Astrocyte (in vitro differentiated cells and primary cell): ENCODE results near the gene RAD52. TPM values are rescaled to one million over a fixed set of nuclear protein-coding genes. Genes with fewer than 3 reads are reported as not detected.

Experiments
- DNase-seq: peaks from one replicate; pipeline ENCODE4 v3.0.0-alpha.2; 2010; ENCODE audit warnings: low read depth
- FAIRE-seq: peaks from 2 replicates; lab custom pipeline; 2011; peaks lifted over from hg19 to GRCh38; lab: Jason Lieb, UNC
- H2AFZ ChIP-seq: 2 replicates; pipeline ENCODE4 v1.6.0; 2012; ENCODE audit warnings: low read depth, low read length, inconsistent platforms
- H3K27ac ChIP-seq: 2 replicates; pipeline ENCODE4 v1.5.1; 2011; ENCODE audit warnings: low read depth, low read length, inconsistent platforms
- H3K27me3 ChIP-seq: 2 replicates; pipeline ENCODE4 v1.6.0; 2011; ENCODE audit warnings: low read length, inconsistent platforms; ENCODE audit not compliant: insufficient read depth
- H3K36me3 ChIP-seq: 2 replicates; pipeline ENCODE4 v1.5.1; 2011; ENCODE audit warnings: low read length, inconsistent platforms; ENCODE audit not compliant: insufficient read depth
- H3K4me1 ChIP-seq: 2 replicates; pipeline ENCODE4 v1.5.1; 2011; ENCODE audit warnings: low read length, inconsistent platforms; ENCODE audit not compliant: insufficient read depth
- H3K4me2 ChIP-seq: 2 replicates; pipeline ENCODE4 v1.6.0; 2012; ENCODE audit warnings: low read length, inconsistent platforms
- H3K4me3 ChIP-seq: 2 replicates; pipeline ENCODE4 v1.5.1; 2011; ENCODE audit warnings: low read depth, mild to moderate bottlenecking, low read length, inconsistent platforms; ENCODE audit not compliant: insufficient read depth
- H3K79me2 ChIP-seq: 2 replicates; pipeline ENCODE4 v1.6.0; 2012; ENCODE audit warnings: mild to moderate bottlenecking, low read length, inconsistent platforms; ENCODE audit not compliant: insufficient read depth
- H3K9ac ChIP-seq: 2 replicates; pipeline ENCODE4 v1.6.0; 2012; ENCODE audit warnings: mild to moderate bottlenecking, low read length, inconsistent platforms
- H3K9me3 ChIP-seq: 2 replicates; pipeline ENCODE4 v1.5.1; 2012; ENCODE audit warnings: low read depth, mild to moderate bottlenecking, low read length, inconsistent platforms; ENCODE audit not compliant: insufficient read depth
- H4K20me1 ChIP-seq: 2 replicates; pipeline ENCODE4 v1.6.0; 2012; ENCODE audit warnings: low read length, inconsistent platforms; ENCODE audit not compliant: insufficient read depth
- H3K27ac Mint-ChIP-seq: one replicate; pipeline ENCODE4 v1.8.0; 2021; ENCODE audit warnings: mild to moderate bottlenecking, mixed read lengths; ENCODE audit not compliant: unreplicated experiment
- H3K27me3 Mint-ChIP-seq: one replicate; pipeline ENCODE4 v1.8.0; 2021; ENCODE audit warnings: low read depth, mixed read lengths; ENCODE audit not compliant: unreplicated experiment
- H3K36me3 Mint-ChIP-seq: one replicate; pipeline ENCODE4 v1.8.0; 2021; ENCODE audit warnings: low read depth, mixed read lengths; ENCODE audit not compliant: unreplicated experiment
- H3K4me1 Mint-ChIP-seq: one replicate; pipeline ENCODE4 v1.8.0; 2021; ENCODE audit warnings: low read depth, mixed read lengths; ENCODE audit not compliant: unreplicated experiment
- H3K4me3 Mint-ChIP-seq: one replicate; pipeline ENCODE4 v1.8.0; 2021; ENCODE audit warnings: mild to moderate bottlenecking, moderate library complexity, mixed read lengths; ENCODE audit not compliant: unreplicated experiment
- H3K9me3 Mint-ChIP-seq: one replicate; pipeline ENCODE4 v1.8.0; 2021; ENCODE audit warnings: mild to moderate bottlenecking, mixed read lengths; ENCODE audit not compliant: unreplicated experiment
- CTCF ChIP-seq: IDR thresholded peaks from 2 replicates; pipeline ENCODE4 v1.5.1; 2011; ENCODE audit warnings: low read depth, mild to moderate bottlenecking, inconsistent platforms, low read length, moderate library complexity; ENCODE audit not compliant: insufficient read depth
- EZH2 ChIP-seq: IDR thresholded peaks from 2 replicates; pipeline ENCODE4 v1.6.1; 2012; ENCODE audit warnings: mild to moderate bottlenecking, low read length, inconsistent platforms; ENCODE audit not compliant: insufficient read depth
- total RNA-seq: library from RNA; stranded (reverse); gene quantifications from 2 replicates; pipeline ENCODE4 v1.2.1, GENCODE V29; 2021

Gene RAD52
- total RNA-seq, 1 donor from 2014 or later = 11.7 TPM

- Histone ChIP-seq H3K36me3 (peaks cover 42% of the 10 kb centered on the region), H3K27ac (no peak overlapping the region), H3K4me1 (peaks cover 5% of the 10 kb centered on the region), H3K9me3 (no peaks in the 10 kb centered on the region), H4K20me1 (peaks cover 33% of the 10 kb centered on the region), H2AFZ (no peak overlapping the region), H3K27me3 (no peaks in the 10 kb centered on the region), H3K4me3 (no peak overlapping the region), H3K4me2 (no peak overlapping the region), H3K79me2 (no peaks in the 10 kb centered on the region), H3K9ac (no peak overlapping the region)
- Mint-ChIP-seq H3K27me3 (no peaks in the 10 kb centered on the region), H3K27ac (no peak overlapping the region), H3K36me3 (peaks cover 28% of the 10 kb centered on the region), H3K4me3 (no peak overlapping the region), H3K4me1 (peaks cover 8% of the 10 kb centered on the region), H3K9me3 (no peaks in the 10 kb centered on the region)
- DNase-seq = no peak
- no peak for FAIRE-seq
- TF ChIP-seq CTCF = no peak
- TF ChIP-seq EZH2 = no peak
Observed at GRCh38 chr12:902581-902980, 46.9 kb downstream of the RAD52 start.

- Histone ChIP-seq H2AFZ (no peak overlapping the region), H4K20me1 (peaks cover 14% of the 10 kb centered on the region), H3K4me1 (peaks cover 14% of the 10 kb centered on the region), H3K9me3 (no peaks in the 10 kb centered on the region), H3K4me2 (peak overlapping the region; percentile 20), H3K27me3 (no peaks in the 10 kb centered on the region), H3K79me2 (no peaks in the 10 kb centered on the region), H3K36me3 (peaks cover 42% of the 10 kb centered on the region), H3K4me3 (no peak overlapping the region), H3K9ac (no peak overlapping the region), H3K27ac (peak overlapping the region; percentile 35)
- Mint-ChIP-seq H3K36me3 (peaks cover 17% of the 10 kb centered on the region), H3K27ac (peak overlapping the region; percentile 66), H3K4me1 (peaks cover 14% of the 10 kb centered on the region), H3K4me3 (no peak overlapping the region), H3K27me3 (no peaks in the 10 kb centered on the region), H3K9me3 (no peaks in the 10 kb centered on the region)
- DNase-seq (no peak), FAIRE-seq (no peak)
- TF ChIP-seq CTCF = no peak
- TF ChIP-seq EZH2 = no peak
Observed at GRCh38 chr12:897386-897785, 52.1 kb downstream of the RAD52 start.

- Mint-ChIP-seq H3K4me3 (no peak overlapping the region), H3K4me1 (peaks cover 14% of the 10 kb centered on the region), H3K9me3 (no peaks in the 10 kb centered on the region), H3K27me3 (no peaks in the 10 kb centered on the region), H3K36me3 (peaks cover 13% of the 10 kb centered on the region), H3K27ac (no peak overlapping the region)
- Histone ChIP-seq H3K4me2 (peak overlapping the region; percentile 33), H3K4me3 (no peak overlapping the region), H4K20me1 (peaks cover 14% of the 10 kb centered on the region), H3K9me3 (no peaks in the 10 kb centered on the region), H3K4me1 (peaks cover 14% of the 10 kb centered on the region), H3K36me3 (peaks cover 34% of the 10 kb centered on the region), H3K79me2 (no peaks in the 10 kb centered on the region), H3K27ac (peak overlapping the region; percentile 37), H2AFZ (no peak overlapping the region), H3K9ac (peak overlapping the region; percentile 18), H3K27me3 (no peaks in the 10 kb centered on the region)
- DNase-seq (no peak), FAIRE-seq (no peak)
- TF ChIP-seq CTCF = no peak
- TF ChIP-seq EZH2 = no peak
Observed at GRCh38 chr12:896031-896430, 53.5 kb downstream of the RAD52 start.
